Stimulated activated CD4-positive, alpha-beta T cell treated with anti-CD3 and anti-CD28 coated beads, Interleukin-12 subunit alpha, Interleukin-12 subunit beta, amount 100 ng/mL, for 48 hours (primary cell): ENCODE measurements around the gene SGSM1.

Source experiments
- DNase-seq, 3 donors: peaks; one replicate each; pipeline ENCODE4 v3.0.0-alpha.2; 2020; ENCODE audit warnings: low read depth in 2 of 3, low spot score in 1 of 3

The SGSM1 gene

DNA sequence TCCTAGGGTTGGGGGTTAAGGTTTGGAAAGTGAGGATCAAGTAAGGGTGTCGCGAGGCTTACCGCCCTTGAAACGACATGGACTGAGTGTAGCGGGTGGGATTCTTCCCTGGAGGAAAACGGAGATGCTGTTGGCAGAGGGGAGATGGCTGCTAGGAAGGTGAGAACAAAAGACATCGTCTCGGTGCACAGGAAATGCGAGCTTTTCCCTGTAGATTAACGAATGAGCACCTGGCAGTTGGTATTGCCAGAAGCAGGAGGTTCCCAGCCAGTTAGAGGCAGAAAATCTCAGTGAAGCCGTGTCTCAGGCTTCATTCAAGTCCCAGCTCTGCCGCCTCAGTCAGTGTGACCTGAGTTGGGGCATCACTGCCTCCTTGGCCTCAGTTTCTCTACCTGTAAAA lies 141.9 kb downstream of the SGSM1 start:
- no peak for DNase-seq

DNA sequence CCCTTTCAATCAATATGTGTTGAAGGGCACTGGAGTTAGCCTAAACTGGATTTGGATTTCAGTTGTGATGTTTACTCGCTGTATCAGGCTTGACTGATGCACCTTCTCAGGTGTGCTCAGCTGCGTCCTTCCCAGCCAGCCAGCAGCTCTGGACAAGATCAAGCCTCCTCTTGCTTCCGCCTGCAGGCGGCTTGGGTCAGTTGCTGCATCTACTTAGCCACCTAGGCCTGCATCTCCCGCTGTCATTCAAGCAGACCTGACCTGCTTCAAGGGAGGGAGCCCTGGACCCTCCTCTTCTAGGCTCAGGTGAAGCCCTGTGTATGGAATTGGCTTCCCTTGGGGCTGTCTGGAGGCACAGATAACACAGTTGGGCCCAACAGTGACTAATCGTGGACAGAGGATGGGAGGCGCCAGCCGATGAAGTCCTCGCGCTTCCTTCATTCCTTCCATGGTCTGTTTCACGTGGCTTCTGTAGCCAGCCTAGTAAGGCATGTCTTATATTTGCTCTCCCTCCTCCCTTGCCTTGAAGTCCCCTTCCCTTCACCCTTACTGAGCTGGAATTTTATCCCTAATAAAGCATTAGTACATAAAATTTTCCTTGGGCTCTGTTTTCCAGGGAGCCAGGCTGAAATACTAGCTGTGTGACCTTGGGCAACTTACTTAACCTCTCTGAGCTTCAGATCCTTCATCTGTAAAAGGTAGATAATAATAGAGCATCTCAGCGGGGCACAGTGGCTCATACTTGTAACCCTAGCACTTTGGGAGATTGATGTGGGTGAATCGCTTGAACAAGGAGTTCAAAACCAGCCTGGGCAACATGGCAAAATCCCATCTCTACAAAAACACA lies 142.6 kb downstream of the SGSM1 start:
- DNase-seq, result no peak

DNA sequence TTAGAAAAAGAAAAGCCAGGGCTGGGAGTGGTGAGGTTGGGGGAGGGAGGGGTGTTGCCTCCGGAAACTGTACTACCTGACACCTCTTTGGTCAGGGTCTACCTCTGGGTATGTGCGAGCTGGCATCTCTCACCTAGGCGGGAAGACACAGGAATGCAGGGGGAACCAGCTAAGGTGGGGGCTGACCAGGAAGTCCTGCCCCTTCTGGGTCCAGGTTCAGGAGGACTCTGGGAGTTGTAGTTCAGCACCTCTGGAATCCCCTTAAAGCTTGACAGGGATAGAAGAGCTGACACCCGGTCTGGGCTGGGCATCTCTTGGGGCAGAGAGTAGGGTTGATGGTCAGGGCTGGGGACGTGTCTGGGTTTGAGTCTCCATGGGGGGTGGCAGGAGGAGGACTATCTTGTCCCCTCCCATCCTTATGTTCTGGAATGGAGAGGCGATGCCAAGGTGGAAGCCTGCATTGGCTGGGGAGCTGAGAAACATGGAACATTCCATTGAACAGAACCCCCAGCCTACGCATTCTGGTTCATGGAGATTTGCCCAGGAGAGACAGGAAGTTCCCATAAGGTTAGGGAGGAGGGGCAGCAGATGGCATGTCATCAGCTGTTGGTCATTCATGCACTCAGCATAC lies 144.4 kb downstream of the SGSM1 start:
- no peak for DNase-seq

DNA sequence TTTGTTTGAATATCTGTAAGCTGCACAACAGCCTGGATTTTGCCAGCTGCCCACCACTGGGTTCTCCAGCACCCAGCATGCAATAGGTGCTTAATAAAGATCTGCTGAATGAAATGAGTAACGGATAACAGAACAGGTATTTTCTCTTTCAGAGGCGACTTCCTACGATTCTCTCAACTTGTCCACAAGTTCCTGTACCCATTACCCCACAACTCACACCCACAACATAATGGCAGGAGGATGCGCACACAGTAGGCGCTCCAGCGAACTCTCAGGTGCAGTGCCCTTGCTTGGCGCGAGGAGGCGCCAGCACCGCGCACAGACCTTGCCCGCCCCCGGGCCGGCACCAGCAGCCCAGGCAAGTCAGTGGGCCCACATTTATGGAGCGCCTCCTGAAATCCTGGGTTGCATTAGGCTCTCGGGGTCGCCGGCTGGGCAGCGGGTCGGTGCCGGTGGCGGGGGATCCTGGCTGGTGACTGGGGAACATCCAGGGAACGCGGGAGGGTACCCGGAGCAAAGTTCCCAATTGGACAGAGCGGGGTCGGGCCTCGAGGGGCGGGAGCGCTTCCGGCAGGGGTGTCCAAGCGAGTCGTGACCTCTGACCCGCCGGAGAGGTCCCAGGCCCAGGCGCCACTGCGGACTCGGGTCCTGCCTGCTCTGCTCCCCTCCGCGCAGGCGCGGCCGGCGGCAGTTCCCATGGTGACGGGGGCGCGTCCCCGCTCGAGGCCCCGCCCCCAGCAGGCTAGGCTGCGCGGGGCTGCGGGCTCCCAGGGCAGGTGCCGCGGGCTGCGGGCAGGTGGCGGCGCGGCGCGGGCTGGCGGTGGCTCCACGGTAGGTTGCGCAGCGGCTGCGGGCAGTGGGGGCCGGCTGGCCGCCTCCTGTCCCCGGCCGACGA lies 146.2 kb downstream of the SGSM1 start, which contains the start of gene KIAA1671:
KIAA1671 (plus strand) TSS at position 775 of the 895 bp plus-strand sequence. CDS start 75,284 bp downstream, outside the sequence.
- DNase-seq, result peak; percentile 64 to 80 (median 71)

DNA sequence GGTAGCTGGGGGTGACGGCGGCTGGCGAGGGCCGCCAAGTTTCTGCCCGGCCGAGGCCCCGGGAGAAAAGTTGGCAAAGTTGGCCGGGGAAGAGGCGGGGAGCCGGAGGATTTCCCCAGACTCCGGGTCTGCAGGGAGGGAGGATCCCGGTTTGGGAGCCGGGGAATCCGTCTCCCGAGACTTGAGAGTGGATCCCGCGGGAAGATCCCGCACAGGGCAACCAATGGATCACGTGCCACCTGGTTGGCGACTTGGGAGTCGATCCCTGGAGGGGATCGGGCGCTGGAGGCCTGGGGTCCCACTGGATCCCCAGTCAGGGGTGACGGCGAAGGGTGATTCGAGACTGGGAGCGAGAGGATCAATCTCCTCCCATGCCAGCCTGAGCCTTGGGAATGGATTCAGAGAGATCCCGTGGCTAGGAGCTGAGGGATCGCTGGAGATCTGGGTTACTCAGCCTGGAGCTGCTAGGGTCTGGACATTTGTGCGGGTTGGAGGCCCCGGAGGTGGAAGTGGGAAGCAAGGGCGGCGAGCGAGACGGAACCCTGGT lies 146.9 kb downstream of the SGSM1 start:
- DNase-seq, result no peak

DNA sequence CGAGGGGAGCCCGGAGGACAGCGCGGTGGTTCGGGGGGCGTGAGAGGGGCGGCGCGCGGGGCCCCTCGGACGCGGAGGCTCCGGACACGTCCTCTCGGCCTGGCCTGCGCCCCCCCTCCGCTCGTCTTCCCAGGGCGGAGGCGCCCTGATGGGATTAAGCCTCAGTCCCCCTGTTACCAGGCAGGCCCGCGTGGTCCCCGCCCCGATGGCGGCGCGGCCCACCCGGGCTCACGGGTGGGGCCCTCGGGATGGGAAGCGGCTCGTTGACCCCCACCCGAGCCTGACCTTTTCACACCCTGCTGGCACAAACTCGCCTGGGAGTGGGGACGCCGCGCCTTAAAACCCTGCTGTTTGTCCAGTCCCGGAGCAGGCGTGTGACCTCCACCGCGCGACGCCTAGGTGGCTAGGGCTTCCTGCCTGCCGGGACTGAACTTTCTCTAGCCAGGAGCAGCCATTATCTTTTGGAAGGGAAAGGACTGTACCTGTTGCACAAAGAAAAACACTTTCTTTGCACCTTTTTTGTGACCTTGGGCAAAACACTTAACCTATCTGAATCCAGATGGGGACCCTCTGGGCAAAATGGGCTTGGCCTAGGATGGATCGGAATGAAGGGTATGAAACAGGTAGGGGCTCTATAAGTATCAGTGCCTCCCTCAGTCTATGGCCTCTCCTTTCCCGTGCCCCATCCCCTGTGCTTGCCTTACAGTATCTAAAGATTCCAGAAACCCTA lies 147.5 kb downstream of the SGSM1 start:
- DNase-seq, result no peak

DNA sequence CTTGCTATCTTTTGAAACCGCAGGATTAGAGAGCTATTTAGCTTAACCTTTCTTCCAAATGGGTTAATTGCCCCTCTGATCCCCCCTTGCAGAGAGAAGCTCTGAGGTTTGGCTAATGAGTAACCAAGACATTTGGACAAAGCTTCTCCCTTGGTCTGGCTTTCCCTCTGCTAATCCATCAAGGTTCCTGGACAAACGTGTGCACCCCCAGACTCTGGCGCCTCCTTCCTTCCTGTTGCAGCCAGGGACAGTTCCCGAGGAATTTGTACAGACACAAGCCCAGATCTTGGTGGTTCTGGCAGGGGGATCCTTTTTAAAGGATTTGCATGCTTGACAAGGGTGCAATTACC lies 148.1 kb downstream of the SGSM1 start:
- no peak for DNase-seq

DNA sequence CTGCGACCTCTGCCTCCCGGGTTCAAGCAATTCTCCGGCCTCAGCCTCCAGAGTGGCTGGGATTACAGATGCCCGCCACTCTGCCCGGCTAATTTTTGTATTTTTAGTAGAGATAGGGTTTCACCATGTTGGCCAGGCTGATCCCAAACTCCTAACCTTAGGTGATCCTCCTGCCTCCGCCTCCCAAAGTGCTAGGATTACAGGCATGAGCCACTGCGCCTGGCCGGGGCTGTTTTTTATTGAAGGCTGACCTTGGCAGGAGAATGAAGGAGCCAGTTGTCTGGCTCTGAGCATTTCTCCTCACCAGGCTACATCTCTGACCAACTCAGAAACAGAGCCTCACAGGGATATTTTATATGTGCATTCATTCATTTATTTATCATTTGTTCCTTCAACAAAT lies 148.8 kb downstream of the SGSM1 start:
- DNase-seq, result no peak

DNA sequence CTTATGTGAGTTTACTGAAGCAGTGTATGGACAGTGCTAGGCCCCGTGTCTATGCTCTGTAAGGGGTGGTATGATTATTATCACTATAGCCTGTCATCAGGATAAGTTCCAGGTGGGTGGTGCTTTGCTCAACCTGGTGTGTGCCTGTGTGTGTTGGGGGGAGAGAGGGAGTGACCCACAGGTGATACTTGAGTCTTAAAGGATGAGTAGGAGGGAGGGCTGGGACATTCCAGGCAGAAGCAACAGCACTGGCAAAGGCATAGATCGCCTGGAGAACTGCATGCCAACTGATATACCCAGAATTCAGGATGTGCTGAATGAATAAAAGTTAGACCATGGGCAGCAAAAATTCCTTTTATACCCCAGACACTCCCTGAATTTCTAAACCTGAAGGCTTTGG lies 151.0 kb downstream of the SGSM1 start:
- DNase-seq, result no peak

DNA sequence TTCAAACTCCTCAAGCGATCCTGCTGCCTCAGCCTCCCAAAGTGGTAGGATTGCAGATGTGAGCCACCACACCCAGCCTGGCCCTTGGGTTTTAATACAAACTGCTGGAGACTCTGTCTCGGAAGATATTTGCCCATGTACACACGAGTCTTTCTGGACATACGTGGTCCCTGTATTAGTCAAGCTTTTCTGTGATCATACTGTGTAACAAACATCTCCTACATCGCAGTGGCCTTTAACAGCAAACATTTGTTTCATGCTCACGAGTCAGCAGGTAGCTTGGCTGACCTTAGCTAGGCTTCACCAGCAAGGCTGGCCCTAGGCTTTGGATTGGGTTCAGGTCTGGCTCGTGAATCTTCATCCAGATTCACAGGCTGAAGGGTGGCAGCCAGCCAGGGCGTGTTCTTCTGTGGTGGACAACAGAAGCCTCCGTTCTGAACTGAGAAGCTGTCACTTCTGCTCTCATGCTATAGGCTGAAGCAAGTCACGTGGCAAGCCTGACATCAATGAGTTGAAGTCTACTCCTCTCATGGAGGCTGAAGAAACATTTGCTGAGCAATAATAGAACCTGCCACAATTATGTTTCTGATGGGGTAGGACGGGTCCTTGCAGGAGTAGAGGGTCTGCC lies 155.3 kb downstream of the SGSM1 start:
- no peak for DNase-seq

DNA sequence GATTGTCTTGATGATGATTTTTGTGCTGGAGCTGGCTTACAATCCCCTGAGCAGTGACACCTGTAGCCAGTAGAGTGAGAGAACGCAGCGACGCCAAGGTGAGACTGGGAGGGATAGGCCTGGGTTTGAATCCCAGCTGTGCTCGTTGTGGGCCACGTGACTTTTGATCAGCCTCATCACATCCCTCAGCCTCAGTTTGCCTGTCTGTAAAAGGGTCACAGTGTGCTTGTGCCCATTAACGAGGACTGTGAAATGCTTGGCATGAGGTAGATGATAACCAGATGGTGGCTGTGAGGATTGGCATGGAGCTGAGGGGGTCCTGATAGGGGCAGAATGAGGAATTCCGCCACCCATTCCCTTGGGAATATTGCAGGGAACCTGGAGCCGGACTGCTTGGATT lies 156.1 kb downstream of the SGSM1 start:
- no peak for DNase-seq

DNA sequence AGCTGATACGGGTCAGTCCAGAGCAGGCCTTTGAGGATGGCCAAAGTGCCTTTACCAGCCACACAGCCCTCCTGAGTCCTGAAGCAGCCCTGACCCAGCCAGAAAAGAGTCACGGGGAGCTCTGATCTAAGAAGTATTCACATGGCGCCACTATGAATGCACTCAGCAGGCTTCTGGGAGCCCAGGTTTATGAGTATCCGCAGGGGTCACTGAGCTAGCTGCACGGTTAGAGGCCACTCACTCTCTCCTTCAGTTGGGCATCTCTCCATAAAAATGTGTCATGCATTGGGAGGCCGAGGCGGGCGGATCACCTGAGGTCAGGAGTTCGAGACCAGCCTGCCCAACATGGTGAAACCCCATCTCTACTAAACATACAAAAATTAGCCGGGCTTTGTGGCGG lies 156.8 kb downstream of the SGSM1 start:
- DNase-seq, result no peak

DNA sequence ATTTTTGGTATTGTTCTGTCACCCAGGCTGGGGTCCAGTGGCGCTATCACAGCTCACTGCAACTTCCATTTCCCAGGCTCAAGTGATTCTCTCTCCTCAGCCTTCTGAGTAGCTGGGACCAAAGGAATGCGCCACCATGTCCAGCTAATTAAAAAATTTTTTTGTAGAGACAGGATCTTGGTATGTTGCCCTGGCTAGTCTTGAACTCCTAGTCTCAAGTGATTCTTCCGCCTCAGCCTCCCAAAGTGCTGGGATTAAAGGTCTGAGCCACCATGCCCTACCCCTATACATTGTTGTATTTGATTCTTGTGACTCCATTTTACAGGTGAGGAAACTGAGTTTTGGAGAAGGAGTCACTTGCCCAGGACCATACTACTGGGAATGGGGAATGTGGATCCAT lies 158.4 kb downstream of the SGSM1 start:
- no peak for DNase-seq

DNA sequence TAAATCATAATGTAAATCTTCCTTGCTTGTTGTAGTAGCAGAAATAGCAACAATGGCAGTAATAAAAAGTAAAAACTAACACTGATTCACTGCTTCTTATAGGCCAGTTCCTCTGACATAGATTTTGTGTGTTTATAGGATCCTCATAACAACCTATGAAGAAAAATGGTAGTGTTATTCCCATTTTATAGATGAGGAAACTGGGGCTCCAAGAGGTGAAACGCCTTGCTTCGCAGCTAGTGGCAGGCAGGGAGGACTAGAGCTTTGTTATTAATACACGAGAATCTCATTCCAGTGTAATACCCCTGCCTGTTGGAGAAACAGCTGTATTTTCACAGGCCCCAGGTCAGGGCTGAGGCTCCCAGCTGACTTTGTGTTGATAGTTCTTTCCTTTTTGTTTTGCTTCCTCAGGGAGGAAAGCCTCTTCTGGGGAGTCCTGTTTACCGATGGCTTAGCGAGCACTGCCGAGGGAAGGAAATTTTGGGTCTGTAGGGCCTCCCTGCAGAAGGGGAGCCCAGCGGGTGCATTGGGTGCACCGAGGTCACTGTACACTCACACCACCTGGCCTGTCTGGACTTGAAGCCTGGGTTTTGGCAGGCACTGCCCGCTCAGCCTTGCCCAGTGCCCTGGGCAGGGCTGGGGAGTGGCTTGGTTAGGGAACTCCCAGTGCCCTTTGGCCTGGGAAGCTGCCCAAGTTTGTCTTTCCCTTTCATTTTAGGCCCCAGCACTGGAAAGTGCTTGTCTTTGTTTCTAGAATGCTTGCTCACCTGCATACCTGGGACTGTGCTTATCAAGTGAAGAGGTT lies 160.0 kb downstream of the SGSM1 start:
- no peak for DNase-seq

DNA sequence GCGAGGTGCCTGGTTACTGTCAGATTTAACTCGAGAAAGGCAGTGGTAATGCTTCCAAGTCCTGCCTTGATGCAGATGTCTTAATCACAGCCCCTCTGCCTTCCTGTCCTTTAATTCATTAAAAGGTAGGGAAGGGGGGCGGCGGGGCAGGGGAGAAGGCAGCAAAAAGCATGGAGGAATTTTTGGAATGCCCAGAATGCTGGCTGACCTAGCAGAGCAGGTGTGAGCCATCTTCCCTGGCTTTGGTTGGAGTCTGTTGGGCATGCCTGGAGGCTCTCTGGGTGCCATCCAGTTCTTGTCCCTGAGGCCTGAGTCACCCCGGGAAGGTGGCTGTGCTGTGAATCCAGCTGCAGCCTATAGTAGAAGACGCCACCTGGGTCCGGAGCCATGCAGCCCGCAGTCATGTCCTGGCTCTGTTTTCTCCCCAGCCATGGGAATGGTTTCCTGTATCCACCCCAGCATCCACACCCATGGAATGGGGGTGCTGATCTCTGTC lies 162.1 kb downstream of the SGSM1 start:
- no peak for DNase-seq

DNA sequence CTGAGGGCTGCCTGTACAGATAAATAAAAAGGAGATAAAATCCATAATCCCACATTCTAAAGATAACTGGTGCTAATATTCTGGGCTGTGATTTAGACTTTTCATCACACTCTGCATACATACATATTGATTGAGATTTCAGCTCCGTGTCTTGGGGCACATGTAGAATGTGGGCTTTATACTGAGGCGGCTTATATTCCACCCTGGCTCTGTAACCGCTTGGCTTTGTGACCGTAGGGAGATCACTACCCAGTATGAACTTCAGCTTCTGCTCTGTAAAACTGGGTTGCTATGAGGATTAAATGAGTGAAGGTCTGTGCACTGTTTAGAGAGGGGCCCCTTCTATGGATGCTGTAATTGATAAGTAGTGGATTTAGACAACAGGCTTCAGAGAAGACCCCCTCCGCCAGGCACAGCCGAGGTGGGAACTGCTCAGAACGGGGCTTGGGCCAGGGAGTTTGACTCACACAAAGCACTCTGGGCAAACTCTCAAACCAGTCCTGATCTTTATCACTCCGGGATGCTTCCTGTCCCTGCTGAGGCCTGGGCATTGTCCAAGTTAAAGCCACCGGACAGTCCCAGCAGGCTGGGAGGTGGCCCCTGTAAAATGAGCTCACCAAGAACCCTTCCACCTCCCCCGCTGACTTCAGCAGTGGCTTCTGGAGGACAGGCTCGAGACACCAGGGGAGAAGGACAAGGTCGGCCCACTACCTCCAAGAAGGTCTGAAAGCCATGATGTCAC lies 163.7 kb downstream of the SGSM1 start:
- DNase-seq, result no peak

DNA sequence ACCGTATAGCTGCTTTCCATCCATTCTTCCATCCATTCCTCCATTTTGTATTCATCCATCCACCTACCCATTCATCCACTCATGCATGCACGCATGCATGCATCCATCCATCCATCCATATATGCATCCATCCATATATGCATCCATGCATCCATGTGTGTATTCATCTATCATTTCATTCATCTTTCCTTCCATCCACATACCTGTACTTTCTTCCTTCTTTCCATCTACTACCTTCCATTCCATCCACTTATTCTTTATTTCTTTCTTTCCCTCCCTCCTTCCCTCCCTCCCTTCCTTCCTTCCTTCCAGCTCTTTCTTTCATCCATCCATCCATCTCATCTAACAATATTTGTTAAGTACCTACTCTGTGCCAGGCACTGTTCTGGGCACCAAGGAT lies 166.4 kb downstream of the SGSM1 start:
- no peak for DNase-seq

DNA sequence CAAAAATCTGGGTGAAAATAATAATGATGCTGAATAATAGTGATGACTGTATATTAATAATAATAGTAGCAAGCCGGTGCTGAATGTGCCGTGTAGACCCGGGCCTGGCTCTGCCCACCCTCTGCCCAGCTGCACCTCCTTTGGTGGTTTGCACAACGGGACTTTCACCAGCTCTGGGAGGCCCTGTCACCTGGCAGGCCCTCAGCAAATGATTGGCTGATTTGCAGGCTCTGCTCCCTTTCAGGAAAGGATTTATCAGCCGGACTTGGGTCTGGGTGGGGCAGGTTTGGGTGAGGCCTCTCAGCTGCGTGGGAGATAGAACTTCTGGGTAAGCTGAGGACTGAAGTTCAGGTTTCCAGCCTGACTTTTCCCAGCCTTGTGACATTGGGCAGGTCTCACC lies 167.9 kb downstream of the SGSM1 start:
- DNase-seq, result no peak
